GM23338 (cell line): ENCODE results near the gene SLC7A14. TPM values are rescaled to one million over a fixed set of nuclear protein-coding genes. Genes with fewer than 3 reads are reported as not detected.

ENCODE experiments used
- ATAC-seq: fragments of 200-7000 bp; cut with Tn5 transposase; 3 replicates; pipeline ENCODE4 v1.9.1; 2020
- DNase-seq: peaks from one replicate; pipeline ENCODE4 v3.0.0-alpha.2; 2015; ENCODE audit warnings: low spot score
- H2AFZ ChIP-seq: fragments of 200-600 bp; sonication (generic); 2 replicates; pipeline ENCODE4 v1.8.0; 2016; ENCODE audit warnings: antibody characterized with exemption, mild to moderate bottlenecking, moderate library complexity
- H3F3A ChIP-seq: fragments of 200-600 bp; sonication (generic); replicated peaks from 2 replicates; pipeline ENCODE4 v1.8.0; 2017; ENCODE audit warnings: antibody characterized with exemption, mixed run types, low read depth
- H3K27ac ChIP-seq: fragments of 200-600 bp; sonication (generic); 2 replicates; pipeline ENCODE4 v1.6.1; 2016; ENCODE audit warnings: low read depth
- H3K27me3 ChIP-seq: fragments of 200-600 bp; sonication (generic); 2 replicates; pipeline ENCODE4 v1.8.0; 2016; ENCODE audit warnings: mild to moderate bottlenecking, mixed run types, moderate library complexity; ENCODE audit not compliant: insufficient read depth
- H3K36me3 ChIP-seq: fragments of 200-600 bp; sonication (generic); 2 replicates; pipeline ENCODE4 v1.8.0; 2016; ENCODE audit warnings: mild to moderate bottlenecking; ENCODE audit not compliant: insufficient read depth
- H3K4me1 ChIP-seq: fragments of 200-600 bp; sonication (generic); 2 replicates; pipeline ENCODE4 v1.8.0; 2016; ENCODE audit warnings: mild to moderate bottlenecking, moderate library complexity; ENCODE audit not compliant: insufficient read depth
- H3K4me2 ChIP-seq: fragments of 200-600 bp; sonication (generic); 2 replicates; pipeline ENCODE4 v1.7.1; 2017; ENCODE audit warnings: mixed run types
- H3K4me3 ChIP-seq: fragments of 200-600 bp; sonication (generic); 2 replicates; pipeline ENCODE4 v1.6.1; 2016; ENCODE audit warnings: mixed run types
- H3K79me2 ChIP-seq: fragments of 200-600 bp; sonication (generic); replicated peaks from 2 replicates; pipeline ENCODE4 v1.8.0; 2017; ENCODE audit warnings: mild to moderate bottlenecking; ENCODE audit not compliant: insufficient read depth
- H3K9me2 ChIP-seq: fragments of 200-600 bp; sonication (generic); 2 replicates; pipeline ENCODE4 v1.8.0; 2017; ENCODE audit not compliant: insufficient read depth
- H4K20me1 ChIP-seq: fragments of 200-600 bp; sonication (generic); replicated peaks from 2 replicates; pipeline ENCODE4 v1.8.0; 2017; ENCODE audit warnings: mild to moderate bottlenecking; ENCODE audit not compliant: insufficient read depth
- H3K27ac Mint-ChIP-seq: 2 replicates; pipeline ENCODE4 v1.8.0; 2020; ENCODE audit warnings: inconsistent platforms, mild to moderate bottlenecking, moderate library complexity, mixed read lengths
- H3K27me3 Mint-ChIP-seq: 3 replicates; pipeline ENCODE4 v1.8.0; 2022; ENCODE audit warnings: low read depth, mild to moderate bottlenecking, moderate library complexity, mixed read lengths, inconsistent platforms; ENCODE audit not compliant: insufficient read depth, poor library complexity
- H3K36me3 Mint-ChIP-seq: 3 replicates; pipeline ENCODE4 v1.8.0; 2021; ENCODE audit warnings: low read depth, mild to moderate bottlenecking, inconsistent platforms, moderate library complexity, mixed read lengths
- H3K4me1 Mint-ChIP-seq: 3 replicates; pipeline ENCODE4 v1.8.0; 2020; ENCODE audit warnings: mild to moderate bottlenecking, inconsistent platforms, mixed read lengths
- H3K4me3 Mint-ChIP-seq: 3 replicates; pipeline ENCODE4 v1.8.0; 2021; ENCODE audit warnings: moderate library complexity, mild to moderate bottlenecking, inconsistent platforms, mixed read lengths
- H3K9me3 Mint-ChIP-seq: 3 replicates; pipeline ENCODE4 v1.8.0; 2020; ENCODE audit warnings: moderate library complexity, mild to moderate bottlenecking, inconsistent platforms, mixed read lengths
- CREB1 ChIP-seq: fragments of 250-450 bp; sonication (Bioruptor Pico); IDR thresholded peaks from 2 replicates; pipeline ENCODE4 v1.5.0; 2020; ENCODE audit warnings: low read depth, mild to moderate bottlenecking, moderate library complexity
- EZH2 ChIP-seq: fragments of 200-600 bp; sonication (generic); IDR thresholded peaks from one replicate; pipeline ENCODE4 v1.8.0; 2017; ENCODE audit warnings: antibody characterized with exemption, mild to moderate bottlenecking, low read depth; ENCODE audit not compliant: unreplicated experiment
- EZH2phosphoT487 ChIP-seq: fragments of 200-600 bp; sonication (generic); IDR thresholded peaks from one replicate; pipeline ENCODE4 v1.8.1; 2018; ENCODE audit warnings: antibody characterized with exemption; ENCODE audit not compliant: unreplicated experiment
- JUNB ChIP-seq: IDR thresholded peaks from one replicate; pipeline ENCODE4 v1.6.1; 2016; ENCODE audit warnings: antibody characterized with exemption; ENCODE audit not compliant: unreplicated experiment
- NANOG ChIP-seq: IDR thresholded peaks from 2 replicates; pipeline ENCODE4 v1.6.1; 2016; ENCODE audit warnings: antibody characterized with exemption, borderline replicate concordance
- POLR2AphosphoS5 ChIP-seq: IDR thresholded peaks from 2 replicates; pipeline ENCODE4 v1.6.1; 2016; ENCODE audit warnings: antibody characterized with exemption, low read depth
- STAT1 ChIP-seq: IDR thresholded peaks from one replicate; pipeline ENCODE4 v1.6.1; 2016; ENCODE audit warnings: antibody characterized with exemption; ENCODE audit not compliant: unreplicated experiment
- ZNF114 ChIP-seq: fragments of 250-450 bp; sonication (Bioruptor Pico); IDR thresholded peaks from 2 replicates; pipeline ENCODE4 v1.5.0; 2020; ENCODE audit warnings: mild to moderate bottlenecking, moderate library complexity
- ZNF331 ChIP-seq: fragments of 250-450 bp; sonication (Bioruptor Pico); IDR thresholded peaks from 2 replicates; pipeline ENCODE4 v1.5.0; 2020; ENCODE audit warnings: low read depth, mild to moderate bottlenecking, moderate library complexity
- polyA plus RNA-seq: library from polyadenylated mRNA; unstranded; fragments of >200 nt; fragmentation: Nextera tagmentation; extraction: Ambion mirVana; gene quantifications from 2 replicates; pipeline ENCODE4 v1.2.1, GENCODE V29; 2016
- total RNA-seq: library from RNA; depleted of rRNA; stranded (reverse); fragments of >200 nt; shearing (Covaris generic); gene quantifications from 2 replicates; pipeline ENCODE4 v1.2.3, GENCODE V29; 2014
- TF ChIP-seq, protein P1 (sequence below): IDR thresholded peaks from one replicate; pipeline ENCODE4 v1.6.1; 2018; ENCODE audit warnings: antibody characterized with exemption; ENCODE audit not compliant: unreplicated experiment
- TF ChIP-seq, protein P2 (sequence below): IDR thresholded peaks from 2 replicates; pipeline ENCODE4 v1.6.1; 2016; ENCODE audit warnings: antibody characterized with exemption
- TF ChIP-seq, protein P3 (sequence below): fragments of 250-450 bp; sonication (Bioruptor Pico); IDR thresholded peaks from 2 replicates; pipeline ENCODE4 v1.5.0; 2020; ENCODE audit warnings: mild to moderate bottlenecking, moderate library complexity
- TF ChIP-seq, protein P4 (sequence below), 2 experiments: fragments of 200-600 bp in 1 of 2; sonication (generic) in 1 of 2; conservative IDR thresholded peaks; 2 replicates each; pipeline versions ENCODE4 v1.5.1 to v1.6.1; 2016 to 2017; ENCODE audit warnings: antibody characterized with exemption in 2 of 2, low read depth in 2 of 2, mild to moderate bottlenecking in 2 of 2, moderate library complexity in 1 of 2

The SLC7A14 gene
- total and polyA plus RNA-seq, 2 experiments from 2014 or later: 0.49 to 0.82 TPM

DNA sequence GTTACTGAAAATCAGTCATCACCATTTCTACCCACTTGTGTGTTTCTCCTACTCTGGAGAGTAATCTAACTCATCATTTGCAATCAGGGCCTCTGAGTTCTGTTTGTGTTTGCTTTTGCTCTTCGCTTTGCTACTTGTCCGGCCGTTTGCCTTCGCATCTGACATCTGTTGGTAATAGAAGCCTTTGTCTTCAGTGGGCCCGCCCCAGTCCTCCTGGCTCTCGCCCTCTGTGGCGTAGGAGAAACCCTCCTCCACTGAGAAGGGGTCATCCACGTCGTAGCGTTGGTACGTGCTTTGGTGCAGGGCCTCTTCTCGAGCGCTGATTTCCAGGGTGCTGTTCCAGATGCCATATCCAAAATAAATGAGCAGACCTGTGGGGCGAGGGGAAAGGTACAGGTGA lies 118.9 kb downstream of the SLC7A14 start:
- peak overlapping the region; percentile 54; the same call in 1 of the 2 replicates for H3K27ac Mint-ChIP-seq

More for the DNA sequence above, 118.9 kb downstream of the SLC7A14 start:
- Histone ChIP-seq H4K20me1 (no peaks in the 10 kb centered on the region), H3F3A (no peaks in the 10 kb centered on the region), H3K27ac (no peak overlapping the region), H3K4me1 (peaks cover 36% of the 10 kb centered on the region), H3K27me3 (no peaks in the 10 kb centered on the region), H3K9me2 (no peaks in the 10 kb centered on the region), H2AFZ (peak overlapping the region; percentile 90), H3K79me2 (no peaks in the 10 kb centered on the region), H3K4me2 (no peak overlapping the region; the same call in 1 of the 2 replicates), H3K36me3 (no peaks in the 10 kb centered on the region), H3K4me3 (no peak overlapping the region)
- DNase-seq: peak; percentile 33
- Mint-ChIP-seq H3K4me1 (peaks cover 42% of the 10 kb centered on the region), H3K27me3 (no peaks in the 10 kb centered on the region), H3K9me3 (no peaks in the 10 kb centered on the region), H3K4me3 (no peak overlapping the region), H3K36me3 (no peaks in the 10 kb centered on the region)
- TF ChIP-seq NANOG (no peak), ZNF331 (CRISPR knock-in tag) (no peak), EZH2 (no peak), JUNB (no peak), POLR2AphosphoS5 (no peak), CREB1 (CRISPR knock-in tag) (no peak), EZH2phosphoT487 (no peak), STAT1 (no peak), ZNF114 (CRISPR knock-in tag) (no peak)
- TF ChIP-seq, protein P1, sequence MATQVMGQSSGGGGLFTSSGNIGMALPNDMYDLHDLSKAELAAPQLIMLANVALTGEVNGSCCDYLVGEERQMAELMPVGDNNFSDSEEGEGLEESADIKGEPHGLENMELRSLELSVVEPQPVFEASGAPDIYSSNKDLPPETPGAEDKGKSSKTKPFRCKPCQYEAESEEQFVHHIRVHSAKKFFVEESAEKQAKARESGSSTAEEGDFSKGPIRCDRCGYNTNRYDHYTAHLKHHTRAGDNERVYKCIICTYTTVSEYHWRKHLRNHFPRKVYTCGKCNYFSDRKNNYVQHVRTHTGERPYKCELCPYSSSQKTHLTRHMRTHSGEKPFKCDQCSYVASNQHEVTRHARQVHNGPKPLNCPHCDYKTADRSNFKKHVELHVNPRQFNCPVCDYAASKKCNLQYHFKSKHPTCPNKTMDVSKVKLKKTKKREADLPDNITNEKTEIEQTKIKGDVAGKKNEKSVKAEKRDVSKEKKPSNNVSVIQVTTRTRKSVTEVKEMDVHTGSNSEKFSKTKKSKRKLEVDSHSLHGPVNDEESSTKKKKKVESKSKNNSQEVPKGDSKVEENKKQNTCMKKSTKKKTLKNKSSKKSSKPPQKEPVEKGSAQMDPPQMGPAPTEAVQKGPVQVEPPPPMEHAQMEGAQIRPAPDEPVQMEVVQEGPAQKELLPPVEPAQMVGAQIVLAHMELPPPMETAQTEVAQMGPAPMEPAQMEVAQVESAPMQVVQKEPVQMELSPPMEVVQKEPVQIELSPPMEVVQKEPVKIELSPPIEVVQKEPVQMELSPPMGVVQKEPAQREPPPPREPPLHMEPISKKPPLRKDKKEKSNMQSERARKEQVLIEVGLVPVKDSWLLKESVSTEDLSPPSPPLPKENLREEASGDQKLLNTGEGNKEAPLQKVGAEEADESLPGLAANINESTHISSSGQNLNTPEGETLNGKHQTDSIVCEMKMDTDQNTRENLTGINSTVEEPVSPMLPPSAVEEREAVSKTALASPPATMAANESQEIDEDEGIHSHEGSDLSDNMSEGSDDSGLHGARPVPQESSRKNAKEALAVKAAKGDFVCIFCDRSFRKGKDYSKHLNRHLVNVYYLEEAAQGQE: no peak
- TF ChIP-seq, protein P2, sequence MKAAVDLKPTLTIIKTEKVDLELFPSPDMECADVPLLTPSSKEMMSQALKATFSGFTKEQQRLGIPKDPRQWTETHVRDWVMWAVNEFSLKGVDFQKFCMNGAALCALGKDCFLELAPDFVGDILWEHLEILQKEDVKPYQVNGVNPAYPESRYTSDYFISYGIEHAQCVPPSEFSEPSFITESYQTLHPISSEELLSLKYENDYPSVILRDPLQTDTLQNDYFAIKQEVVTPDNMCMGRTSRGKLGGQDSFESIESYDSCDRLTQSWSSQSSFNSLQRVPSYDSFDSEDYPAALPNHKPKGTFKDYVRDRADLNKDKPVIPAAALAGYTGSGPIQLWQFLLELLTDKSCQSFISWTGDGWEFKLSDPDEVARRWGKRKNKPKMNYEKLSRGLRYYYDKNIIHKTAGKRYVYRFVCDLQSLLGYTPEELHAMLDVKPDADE: no peak
- TF ChIP-seq, protein P3, sequence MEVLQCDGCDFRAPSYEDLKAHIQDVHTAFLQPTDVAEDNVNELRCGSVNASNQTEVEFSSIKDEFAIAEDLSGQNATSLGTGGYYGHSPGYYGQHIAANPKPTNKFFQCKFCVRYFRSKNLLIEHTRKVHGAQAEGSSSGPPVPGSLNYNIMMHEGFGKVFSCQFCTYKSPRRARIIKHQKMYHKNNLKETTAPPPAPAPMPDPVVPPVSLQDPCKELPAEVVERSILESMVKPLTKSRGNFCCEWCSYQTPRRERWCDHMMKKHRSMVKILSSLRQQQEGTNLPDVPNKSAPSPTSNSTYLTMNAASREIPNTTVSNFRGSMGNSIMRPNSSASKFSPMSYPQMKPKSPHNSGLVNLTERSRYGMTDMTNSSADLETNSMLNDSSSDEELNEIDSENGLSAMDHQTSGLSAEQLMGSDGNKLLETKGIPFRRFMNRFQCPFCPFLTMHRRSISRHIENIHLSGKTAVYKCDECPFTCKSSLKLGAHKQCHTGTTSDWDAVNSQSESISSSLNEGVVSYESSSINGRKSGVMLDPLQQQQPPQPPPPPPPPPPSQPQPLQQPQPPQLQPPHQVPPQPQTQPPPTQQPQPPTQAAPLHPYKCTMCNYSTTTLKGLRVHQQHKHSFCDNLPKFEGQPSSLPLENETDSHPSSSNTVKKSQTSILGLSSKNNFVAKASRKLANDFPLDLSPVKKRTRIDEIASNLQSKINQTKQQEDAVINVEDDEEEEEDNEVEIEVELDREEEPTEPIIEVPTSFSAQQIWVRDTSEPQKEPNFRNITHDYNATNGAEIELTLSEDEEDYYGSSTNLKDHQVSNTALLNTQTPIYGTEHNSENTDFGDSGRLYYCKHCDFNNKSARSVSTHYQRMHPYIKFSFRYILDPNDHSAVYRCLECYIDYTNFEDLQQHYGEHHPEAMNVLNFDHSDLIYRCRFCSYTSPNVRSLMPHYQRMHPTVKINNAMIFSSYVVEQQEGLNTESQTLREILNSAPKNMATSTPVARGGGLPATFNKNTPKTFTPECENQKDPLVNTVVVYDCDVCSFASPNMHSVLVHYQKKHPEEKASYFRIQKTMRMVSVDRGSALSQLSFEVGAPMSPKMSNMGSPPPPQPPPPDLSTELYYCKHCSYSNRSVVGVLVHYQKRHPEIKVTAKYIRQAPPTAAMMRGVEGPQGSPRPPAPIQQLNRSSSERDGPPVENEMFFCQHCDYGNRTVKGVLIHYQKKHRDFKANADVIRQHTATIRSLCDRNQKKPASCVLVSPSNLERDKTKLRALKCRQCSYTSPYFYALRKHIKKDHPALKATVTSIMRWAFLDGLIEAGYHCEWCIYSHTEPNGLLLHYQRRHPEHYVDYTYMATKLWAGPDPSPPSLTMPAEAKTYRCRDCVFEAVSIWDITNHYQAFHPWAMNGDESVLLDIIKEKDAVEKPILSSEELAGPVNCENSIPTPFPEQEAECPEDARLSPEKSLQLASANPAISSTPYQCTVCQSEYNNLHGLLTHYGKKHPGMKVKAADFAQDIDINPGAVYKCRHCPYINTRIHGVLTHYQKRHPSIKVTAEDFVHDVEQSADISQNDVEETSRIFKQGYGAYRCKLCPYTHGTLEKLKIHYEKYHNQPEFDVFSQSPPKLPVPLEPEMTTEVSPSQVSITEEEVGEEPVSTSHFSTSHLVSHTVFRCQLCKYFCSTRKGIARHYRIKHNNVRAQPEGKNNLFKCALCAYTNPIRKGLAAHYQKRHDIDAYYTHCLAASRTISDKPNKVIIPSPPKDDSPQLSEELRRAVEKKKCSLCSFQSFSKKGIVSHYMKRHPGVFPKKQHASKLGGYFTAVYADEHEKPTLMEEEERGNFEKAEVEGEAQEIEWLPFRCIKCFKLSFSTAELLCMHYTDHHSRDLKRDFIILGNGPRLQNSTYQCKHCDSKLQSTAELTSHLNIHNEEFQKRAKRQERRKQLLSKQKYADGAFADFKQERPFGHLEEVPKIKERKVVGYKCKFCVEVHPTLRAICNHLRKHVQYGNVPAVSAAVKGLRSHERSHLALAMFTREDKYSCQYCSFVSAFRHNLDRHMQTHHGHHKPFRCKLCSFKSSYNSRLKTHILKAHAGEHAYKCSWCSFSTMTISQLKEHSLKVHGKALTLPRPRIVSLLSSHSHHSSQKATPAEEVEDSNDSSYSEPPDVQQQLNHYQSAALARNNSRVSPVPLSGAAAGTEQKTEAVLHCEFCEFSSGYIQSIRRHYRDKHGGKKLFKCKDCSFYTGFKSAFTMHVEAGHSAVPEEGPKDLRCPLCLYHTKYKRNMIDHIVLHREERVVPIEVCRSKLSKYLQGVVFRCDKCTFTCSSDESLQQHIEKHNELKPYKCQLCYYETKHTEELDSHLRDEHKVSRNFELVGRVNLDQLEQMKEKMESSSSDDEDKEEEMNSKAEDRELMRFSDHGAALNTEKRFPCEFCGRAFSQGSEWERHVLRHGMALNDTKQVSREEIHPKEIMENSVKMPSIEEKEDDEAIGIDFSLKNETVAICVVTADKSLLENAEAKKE: no peak
- TF ChIP-seq, protein P4, sequence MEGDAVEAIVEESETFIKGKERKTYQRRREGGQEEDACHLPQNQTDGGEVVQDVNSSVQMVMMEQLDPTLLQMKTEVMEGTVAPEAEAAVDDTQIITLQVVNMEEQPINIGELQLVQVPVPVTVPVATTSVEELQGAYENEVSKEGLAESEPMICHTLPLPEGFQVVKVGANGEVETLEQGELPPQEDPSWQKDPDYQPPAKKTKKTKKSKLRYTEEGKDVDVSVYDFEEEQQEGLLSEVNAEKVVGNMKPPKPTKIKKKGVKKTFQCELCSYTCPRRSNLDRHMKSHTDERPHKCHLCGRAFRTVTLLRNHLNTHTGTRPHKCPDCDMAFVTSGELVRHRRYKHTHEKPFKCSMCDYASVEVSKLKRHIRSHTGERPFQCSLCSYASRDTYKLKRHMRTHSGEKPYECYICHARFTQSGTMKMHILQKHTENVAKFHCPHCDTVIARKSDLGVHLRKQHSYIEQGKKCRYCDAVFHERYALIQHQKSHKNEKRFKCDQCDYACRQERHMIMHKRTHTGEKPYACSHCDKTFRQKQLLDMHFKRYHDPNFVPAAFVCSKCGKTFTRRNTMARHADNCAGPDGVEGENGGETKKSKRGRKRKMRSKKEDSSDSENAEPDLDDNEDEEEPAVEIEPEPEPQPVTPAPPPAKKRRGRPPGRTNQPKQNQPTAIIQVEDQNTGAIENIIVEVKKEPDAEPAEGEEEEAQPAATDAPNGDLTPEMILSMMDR (conservative IDR thresholded peaks at IDR 0.05; ENCODE audit: low read depth in 2 of 2): no peak
- peak; percentile 72 for ATAC-seq
